Measurements from ENCODE around the gene PARN. TPM values are rescaled to one million over a fixed set of nuclear protein-coding genes. Genes with fewer than 3 reads are reported as not detected.
"Not testable (repeated sequence)": the region's sequence is repeated elsewhere in the genome, so short reads cannot be mapped to it uniquely, and the experiment has no call there.

PARN gene
- total RNA-seq, 4 donors from 2014 or later = 69.8 to 214 (median 120) TPM

- whole genome bisulfite sequencing, 2 donors = 98% methylated on average over 2 of the region's 2 CpGs
- H3K4me3 ChIP-seq (replicated peaks in 1 of 3) = no peak overlapping the region
- no peaks in the 10 kb centered on the region for H3K4me1 ChIP-seq
- intact Hi-C loops (cut with DNase I) = no loop called here
- H3K36me3 ChIP-seq = peaks cover 58 to 68% of the 10 kb centered on the region in 2 donors
- H3K27ac ChIP-seq = no peak overlapping the region
- H3K27me3 ChIP-seq = no peaks in the 10 kb centered on the region
- DNase-seq = no peak
- TF ChIP-seq POLR2A (IDR thresholded peaks at IDR 0.05) (no peak), CTCF (IDR thresholded peaks at IDR 0.05) (no peak)
- no peaks in the 10 kb centered on the region for H3K9me3 ChIP-seq
These were observed 50.8 kb downstream of the PARN start for GRCh38 chr16:14579266-14579665.

- intact Hi-C loops (cut with DNase I) = no loop called here
- H3K27me3 ChIP-seq = no peaks in the 10 kb centered on the region
- H3K27ac ChIP-seq = no peak overlapping the region
- H3K36me3 ChIP-seq = peaks cover 46 to 54% of the 10 kb centered on the region in 2 donors
- TF ChIP-seq POLR2A (IDR thresholded peaks at IDR 0.05) = no peak
- TF ChIP-seq CTCF (IDR thresholded peaks at IDR 0.05) = no peak
- H3K4me1 ChIP-seq = no peaks in the 10 kb centered on the region
- DNase-seq = no peak
- H3K4me3 ChIP-seq (replicated peaks in 1 of 3) = no peak overlapping the region
- no peaks in the 10 kb centered on the region for H3K9me3 ChIP-seq
- WGBS, 2 donors = 91 to 95% methylated on average over 1 of the region's 1 CpG
These were observed 53.5 kb downstream of the PARN start for GRCh38 chr16:14576532-14576931.

GRCh38 chr16:14576069-14576468 is 54.0 kb downstream of the PARN start:
- no peaks in the 10 kb centered on the region for H3K4me1 ChIP-seq
- 96 to 100% methylated on average over 3 of the region's 3 CpGs for WGBS, 2 donors
- H3K36me3 ChIP-seq = peaks cover 42 to 49% of the 10 kb centered on the region in 2 donors
- TF ChIP-seq POLR2A (IDR thresholded peaks at IDR 0.05) = no peak
- no peak for TF ChIP-seq CTCF (IDR thresholded peaks at IDR 0.05)
- DNase-seq = no peak
- H3K4me3 ChIP-seq (replicated peaks in 1 of 3) = no peak overlapping the region
- no peak overlapping the region for H3K27ac ChIP-seq
- intact Hi-C loops (cut with DNase I) = no loop called here
- no peaks in the 10 kb centered on the region for H3K27me3 ChIP-seq
- H3K9me3 ChIP-seq = no peaks in the 10 kb centered on the region

GRCh38 chr16:14574698-14575415 is 55.2 kb downstream of the PARN start:
- H3K4me3 ChIP-seq (replicated peaks in 1 of 3); intact Hi-C loops (cut with DNase I); H3K27me3 ChIP-seq; H3K4me1 ChIP-seq; H3K27ac ChIP-seq; H3K9me3 ChIP-seq; DNase-seq: not testable (repeated sequence)
- WGBS, 2 donors = 88 to 99% methylated on average over 4 of the region's 4 CpGs
- peaks cover 30 to 38% of the 10 kb centered on the region in 2 donors for H3K36me3 ChIP-seq

- WGBS, 2 donors = 93 to 94% methylated on average over 2 of the region's 2 CpGs
- TF ChIP-seq CTCF (IDR thresholded peaks at IDR 0.05) (no peak), POLR2A (IDR thresholded peaks at IDR 0.05) (no peak)
- intact Hi-C loops (cut with DNase I) = no loop called here
- H3K9me3 ChIP-seq = no peaks in the 10 kb centered on the region
- peaks cover under 1 to 2% of the 10 kb centered on the region in 2 donors for H3K4me1 ChIP-seq
- no peak for DNase-seq
- H3K4me3 ChIP-seq (replicated peaks in 1 of 3) = no peak overlapping the region
- H3K27ac ChIP-seq = no peak overlapping the region
- no peaks in the 10 kb centered on the region for H3K27me3 ChIP-seq
- peaks cover 11 to 15% of the 10 kb centered on the region in 2 donors for H3K36me3 ChIP-seq
These were observed 57.5 kb downstream of the PARN start for GRCh38 chr16:14572535-14572934.

Measured in thyroid gland (tissue), 4 donors.